Stimulated activated effector memory CD8-positive, alpha-beta T cell treated with anti-CD3 and anti-CD28 coated beads, Interleukin-12 subunit alpha, Interleukin-12 subunit beta, amount 100 ng/mL, for 72 hours (primary cell): ENCODE measurements around the gene TRAF6.

Experiments
- ATAC-seq: fragments of 150-1000 bp; cut with Tn5 transposase; 2 replicates; pipeline ENCODE4 v1.10.0; 2021
- DNase-seq, 2 donors: peaks; one replicate each; pipeline ENCODE4 v3.0.0; 2021 to 2022; ENCODE audit warnings: low spot score in 2 of 2
- H3K27ac Mint-ChIP-seq: one replicate; pipeline ENCODE4 v1.8.0; 2022; ENCODE audit warnings: mild to moderate bottlenecking, mixed read lengths
- H3K36me3 Mint-ChIP-seq: one replicate; pipeline ENCODE4 v1.8.0; 2022; ENCODE audit warnings: mild to moderate bottlenecking, mixed read lengths
- H3K4me1 Mint-ChIP-seq: one replicate; pipeline ENCODE4 v1.8.0; 2022; ENCODE audit warnings: mixed read lengths
- H3K4me3 Mint-ChIP-seq: one replicate; pipeline ENCODE4 v1.8.0; 2022; ENCODE audit warnings: mild to moderate bottlenecking, mixed read lengths
- H3K9me3 Mint-ChIP-seq: one replicate; pipeline ENCODE4 v1.8.0; 2022; ENCODE audit warnings: mixed read lengths

TRAF6 gene

GRCh38 chr11:36454941-36455631, 55.0 kb downstream of the TRAF6 start:
- peaks cover 83% of the 10 kb centered on the region for H3K36me3 Mint-ChIP-seq
- DNase-seq (no peak), ATAC-seq (no peak)
- no peak overlapping the region for H3K4me3 Mint-ChIP-seq
- H3K27ac Mint-ChIP-seq = peak overlapping the region; percentile 67
- peaks cover 91% of the 10 kb centered on the region for H3K4me1 Mint-ChIP-seq
- H3K9me3 Mint-ChIP-seq = no peaks in the 10 kb centered on the region

GRCh38 chr11:36454551-36454940, 55.5 kb downstream of the TRAF6 start:
- Mint-ChIP-seq H3K4me1 (peaks cover 94% of the 10 kb centered on the region), H3K4me3 (no peak overlapping the region), H3K9me3 (no peaks in the 10 kb centered on the region), H3K36me3 (peaks cover 87% of the 10 kb centered on the region), H3K27ac (peak overlapping the region; percentile 67)
- no peak for DNase-seq
- ATAC-seq = no peak

- Mint-ChIP-seq H3K9me3 (no peaks in the 10 kb centered on the region), H3K4me3 (no peak overlapping the region), H3K27ac (peak overlapping the region; percentile 67), H3K36me3 (peaks cover 92% of the 10 kb centered on the region), H3K4me1 (peaks cover 95% of the 10 kb centered on the region)
- ATAC-seq (no peak), DNase-seq (no peak)
Measured at GRCh38 chr11:36453678-36454077, 56.4 kb downstream of the TRAF6 start.

GRCh38 chr11:36452961-36453360, 57.1 kb downstream of the TRAF6 start:
- no peak for DNase-seq
- no peak for ATAC-seq
- no peak overlapping the region for H3K4me3 Mint-ChIP-seq
- no peaks in the 10 kb centered on the region for H3K9me3 Mint-ChIP-seq
- H3K4me1 Mint-ChIP-seq = peaks cover 95% of the 10 kb centered on the region
- peak overlapping the region; percentile 67 for H3K27ac Mint-ChIP-seq
- peaks cover 92% of the 10 kb centered on the region for H3K36me3 Mint-ChIP-seq

- Mint-ChIP-seq H3K36me3 (peaks cover 94% of the 10 kb centered on the region), H3K4me1 (peaks cover 96% of the 10 kb centered on the region), H3K27ac (peak overlapping the region; percentile 67), H3K4me3 (peak overlapping the region; percentile 22), H3K9me3 (no peaks in the 10 kb centered on the region)
- DNase-seq (no peak), ATAC-seq (peak; percentile 75)
Measured at GRCh38 chr11:36452236-36452940, 57.7 kb downstream of the TRAF6 start.

- H3K27ac Mint-ChIP-seq = peak overlapping the region; percentile 67
- H3K4me3 Mint-ChIP-seq = peak overlapping the region; percentile 22
- peaks cover 95% of the 10 kb centered on the region for H3K4me1 Mint-ChIP-seq
- H3K9me3 Mint-ChIP-seq = no peaks in the 10 kb centered on the region
- DNase-seq = no peak
- peaks cover 95% of the 10 kb centered on the region for H3K36me3 Mint-ChIP-seq
- no peak for ATAC-seq
Measured at GRCh38 chr11:36451681-36452080, 58.4 kb downstream of the TRAF6 start.

- Mint-ChIP-seq H3K36me3 (peaks cover 98% of the 10 kb centered on the region), H3K27ac (peak overlapping the region; percentile 79), H3K4me1 (peaks cover 95% of the 10 kb centered on the region), H3K9me3 (no peaks in the 10 kb centered on the region), H3K4me3 (peak overlapping the region; percentile 31)
- ATAC-seq (no peak), DNase-seq (no peak)
Measured at GRCh38 chr11:36451045-36451444, 59.0 kb downstream of the TRAF6 start.

GRCh38 chr11:36450110-36450572, 59.9 kb downstream of the TRAF6 start:
- Mint-ChIP-seq H3K4me3 (peak overlapping the region; percentile 31), H3K9me3 (no peaks in the 10 kb centered on the region), H3K36me3 (peaks cover 98% of the 10 kb centered on the region), H3K27ac (peak overlapping the region; percentile 79), H3K4me1 (peaks cover 91% of the 10 kb centered on the region)
- DNase-seq = no peak
- ATAC-seq = no peak

- Mint-ChIP-seq H3K9me3 (no peaks in the 10 kb centered on the region), H3K4me1 (peaks cover 92% of the 10 kb centered on the region), H3K36me3 (peaks cover 98% of the 10 kb centered on the region), H3K27ac (peak overlapping the region; percentile 79), H3K4me3 (peak overlapping the region; percentile 31)
- ATAC-seq (no peak), DNase-seq (no peak)
Measured at GRCh38 chr11:36449561-36450096, 60.4 kb downstream of the TRAF6 start.

- Mint-ChIP-seq H3K36me3 (peaks cover 98% of the 10 kb centered on the region), H3K9me3 (no peaks in the 10 kb centered on the region), H3K4me1 (peaks cover 84% of the 10 kb centered on the region), H3K27ac (peak overlapping the region; percentile 71), H3K4me3 (no peak overlapping the region)
- DNase-seq (no peak), ATAC-seq (no peak)
Measured at GRCh38 chr11:36447947-36448346, 62.1 kb downstream of the TRAF6 start.

- no peak for ATAC-seq
- Mint-ChIP-seq H3K9me3 (no peaks in the 10 kb centered on the region), H3K4me1 (peaks cover 80% of the 10 kb centered on the region), H3K36me3 (peaks cover 99% of the 10 kb centered on the region), H3K4me3 (no peak overlapping the region), H3K27ac (no peak overlapping the region)
- DNase-seq = no peak
Measured at GRCh38 chr11:36447514-36447913, 62.6 kb downstream of the TRAF6 start.

GRCh38 chr11:36446135-36446534, 63.9 kb downstream of the TRAF6 start:
- Mint-ChIP-seq H3K4me1 (peaks cover 78% of the 10 kb centered on the region), H3K27ac (peak overlapping the region; percentile 46), H3K9me3 (no peaks in the 10 kb centered on the region), H3K36me3 (peaks cover 99% of the 10 kb centered on the region), H3K4me3 (no peak overlapping the region)
- DNase-seq (no peak), ATAC-seq (no peak)

- Mint-ChIP-seq H3K27ac (peak overlapping the region; percentile 9), H3K4me3 (no peak overlapping the region), H3K4me1 (peaks cover 62% of the 10 kb centered on the region), H3K36me3 (peaks cover 93% of the 10 kb centered on the region), H3K9me3 (no peaks in the 10 kb centered on the region)
- no peak for DNase-seq
- ATAC-seq = no peak
Measured at GRCh38 chr11:36443661-36444060, 66.4 kb downstream of the TRAF6 start.

- H3K4me3 Mint-ChIP-seq = no peak overlapping the region
- H3K4me1 Mint-ChIP-seq = peaks cover 52% of the 10 kb centered on the region
- ATAC-seq (peak; percentile 96), DNase-seq (peak in 1 of 2 donors; percentile 60)
- H3K27ac Mint-ChIP-seq = peak overlapping the region; percentile 56
- H3K36me3 Mint-ChIP-seq = peaks cover 93% of the 10 kb centered on the region
- no peaks in the 10 kb centered on the region for H3K9me3 Mint-ChIP-seq
Measured at GRCh38 chr11:36441610-36442208, 68.4 kb downstream of the TRAF6 start.

- no peak for ATAC-seq
- no peaks in the 10 kb centered on the region for H3K9me3 Mint-ChIP-seq
- H3K4me3 Mint-ChIP-seq = no peak overlapping the region
- H3K4me1 Mint-ChIP-seq = peaks cover 50% of the 10 kb centered on the region
- DNase-seq = no peak
- H3K27ac Mint-ChIP-seq = no peak overlapping the region
- H3K36me3 Mint-ChIP-seq = peaks cover 93% of the 10 kb centered on the region
Measured at GRCh38 chr11:36438126-36438525, 71.9 kb downstream of the TRAF6 start.
